Peyer's patch (tissue), 4 donors: ENCODE measurements around the gene PARD3B. TPM values are rescaled to one million over a fixed set of nuclear protein-coding genes. Genes with fewer than 3 reads are reported as not detected.

Experiments
- DNase-seq, 3 donors: peaks; one replicate each; pipeline ENCODE4 v3.0.0-alpha.2; 2017 to 2019
- H3K27ac ChIP-seq, 4 donors: fragments of 200-600 bp; sonication (generic); one replicate each; pipeline ENCODE4 v1.5.1; 2016 to 2019
- H3K27me3 ChIP-seq, 2 donors: fragments of 200-600 bp; sonication (generic); one replicate each; pipeline ENCODE4 v1.5.1; 2019
- H3K36me3 ChIP-seq, 3 donors: fragments of 200-600 bp; sonication (generic); one replicate each; pipeline ENCODE4 v1.5.1; 2016 to 2019
- H3K4me1 ChIP-seq, 4 donors: fragments of 200-600 bp; sonication (generic); one replicate each; pipeline ENCODE4 v1.5.1; 2016 to 2019
- H3K4me3 ChIP-seq, 4 donors: fragments of 200-600 bp; sonication (generic); 1 replicate in 3 of 4; 2 replicates in 1 of 4; pipeline ENCODE4 v1.5.1; 2016 to 2019; ENCODE audit warnings: mild to moderate bottlenecking in 1 of 4
- H3K9me3 ChIP-seq, 4 donors: fragments of 200-600 bp; sonication (generic); one replicate each; pipeline ENCODE4 v1.5.1; 2016 to 2019; ENCODE audit warnings: mild to moderate bottlenecking in 1 of 4
- CTCF ChIP-seq, 6 experiments: fragments of 450-650 bp in 4 of 6; fragments of 200-600 bp in 2 of 6; sonication (generic) in 1 of 6; IDR thresholded peaks; one replicate each; pipeline ENCODE4 v1.5.1; 2017 to 2019; ENCODE audit warnings: antibody characterized with exemption in 6 of 6, mild to moderate bottlenecking in 3 of 6, moderate library complexity in 1 of 6
- POLR2A ChIP-seq, 2 donors: fragments of 450-650 bp; IDR thresholded peaks; one replicate each; pipeline ENCODE4 v1.5.1; 2017; ENCODE audit warnings: antibody characterized with exemption in 2 of 2, mild to moderate bottlenecking in 2 of 2, moderate library complexity in 2 of 2
- total RNA-seq, 4 donors: library from RNA; depleted of rRNA; stranded (reverse); fragments of >200 nt; gene quantifications; one replicate each; pipeline ENCODE4 v1.1.0, GENCODE V29; 2016

PARD3B gene
- total RNA-seq, 4 donors from 2014 or later, result 19.6 to 52.0 (median 40.6) TPM

GRCh38 chr2:205311201-205311600 lies 765.9 kb downstream of the PARD3B start:
- no peak for TF ChIP-seq POLR2A (IDR thresholded peaks at IDR 0.05)
- no peak for TF ChIP-seq CTCF (IDR thresholded peaks at IDR 0.05)

GRCh38 chr2:205321231-205321630 lies 776.0 kb downstream of the PARD3B start:
- H3K27ac ChIP-seq, result no peak overlapping the region
- no peaks in the 10 kb centered on the region for H3K9me3 ChIP-seq
- no peak for TF ChIP-seq POLR2A (IDR thresholded peaks at IDR 0.05)
- no peak for TF ChIP-seq CTCF (IDR thresholded peaks at IDR 0.05)
- H3K36me3 ChIP-seq, result no peaks in the 10 kb centered on the region
- H3K27me3 ChIP-seq, result no peaks in the 10 kb centered on the region
- H3K4me3 ChIP-seq, result no peak overlapping the region
- DNase-seq, result no peak
- no peaks in the 10 kb centered on the region for H3K4me1 ChIP-seq

More at GRCh38 chr2:205311201-205311600, 765.9 kb downstream of the PARD3B start:
- Histone ChIP-seq H3K36me3 (no peaks in the 10 kb centered on the region), H3K9me3 (no peaks in the 10 kb centered on the region), H3K27ac (no peak overlapping the region), H3K27me3 (no peaks in the 10 kb centered on the region), H3K4me3 (no peak overlapping the region), H3K4me1 (no peaks in the 10 kb centered on the region)
- no peak for DNase-seq

GRCh38 chr2:205323929-205324328 lies 778.7 kb downstream of the PARD3B start:
- Histone ChIP-seq H3K4me3 (no peak overlapping the region), H3K27me3 (no peaks in the 10 kb centered on the region), H3K9me3 (no peaks in the 10 kb centered on the region), H3K4me1 (no peaks in the 10 kb centered on the region), H3K27ac (no peak overlapping the region), H3K36me3 (no peaks in the 10 kb centered on the region)
- no peak for DNase-seq
- TF ChIP-seq CTCF (IDR thresholded peaks at IDR 0.05), result peak in 4 of 6 experiments; percentile 22 to 60 (median 52)
- no peak for TF ChIP-seq POLR2A (IDR thresholded peaks at IDR 0.05)

- TF ChIP-seq CTCF (IDR thresholded peaks at IDR 0.05) (no peak), POLR2A (IDR thresholded peaks at IDR 0.05) (no peak)
- Histone ChIP-seq H3K36me3 (no peaks in the 10 kb centered on the region), H3K9me3 (no peaks in the 10 kb centered on the region), H3K4me3 (no peak overlapping the region), H3K4me1 (no peaks in the 10 kb centered on the region), H3K27ac (no peak overlapping the region), H3K27me3 (no peaks in the 10 kb centered on the region)
- no peak for DNase-seq
These were observed 779.1 kb downstream of the PARD3B start for GRCh38 chr2:205324355-205324754.

GRCh38 chr2:205333351-205333750 lies 788.1 kb downstream of the PARD3B start:
- Histone ChIP-seq H3K4me1 (no peaks in the 10 kb centered on the region), H3K9me3 (no peaks in the 10 kb centered on the region), H3K4me3 (no peak overlapping the region), H3K36me3 (no peaks in the 10 kb centered on the region), H3K27me3 (no peaks in the 10 kb centered on the region), H3K27ac (no peak overlapping the region)
- no peak for DNase-seq
- TF ChIP-seq POLR2A (IDR thresholded peaks at IDR 0.05) (no peak), CTCF (IDR thresholded peaks at IDR 0.05) (no peak)

- H3K4me1 ChIP-seq, result no peaks in the 10 kb centered on the region
- H3K27me3 ChIP-seq, result no peaks in the 10 kb centered on the region
- H3K36me3 ChIP-seq, result no peaks in the 10 kb centered on the region
- DNase-seq, result no peak
- TF ChIP-seq CTCF (IDR thresholded peaks at IDR 0.05), result no peak
- no peak for TF ChIP-seq POLR2A (IDR thresholded peaks at IDR 0.05)
- no peaks in the 10 kb centered on the region for H3K9me3 ChIP-seq
- no peak overlapping the region for H3K27ac ChIP-seq
- H3K4me3 ChIP-seq, result no peak overlapping the region
These were observed 792.0 kb downstream of the PARD3B start for GRCh38 chr2:205337274-205337673.
